Fibroblast of lung (primary cell): ENCODE results near the gene MED20. TPM values are rescaled to one million over a fixed set of nuclear protein-coding genes. Genes with fewer than 3 reads are reported as not detected.
A peak's percentile ranks its signal among the peaks of the same experiment; 100 is the strongest.

Experiments
- DNase-seq, 2 donors: peaks; one replicate each; pipeline versions ENCODE4 v3.0.0 to v3.0.0-alpha.2; 2010; ENCODE audit warnings: low read depth in 2 of 2
- H2AFZ ChIP-seq: 2 replicates; pipeline ENCODE4 v1.5.1; 2012; ENCODE audit warnings: low read length, control low read depth, inconsistent platforms
- H3K27ac ChIP-seq: 2 replicates; pipeline ENCODE4 v1.5.1; 2011; ENCODE audit warnings: low read length, control low read depth; ENCODE audit not compliant: insufficient read depth
- H3K27me3 ChIP-seq: 2 replicates; pipeline ENCODE4 v1.5.1; 2011; ENCODE audit warnings: mild to moderate bottlenecking, low read length; ENCODE audit not compliant: control insufficient read depth, insufficient read depth
- H3K36me3 ChIP-seq: 2 replicates; pipeline ENCODE4 v1.5.1; 2011; ENCODE audit warnings: low read length; ENCODE audit not compliant: control insufficient read depth, insufficient read depth
- H3K4me1 ChIP-seq: 2 replicates; pipeline ENCODE4 v1.5.1; 2011; ENCODE audit warnings: low read length; ENCODE audit not compliant: control insufficient read depth, insufficient read depth; ENCODE audit errors: extremely low read depth
- H3K4me2 ChIP-seq: 2 replicates; pipeline ENCODE4 v1.5.1; 2011; ENCODE audit warnings: low read length, control low read depth; ENCODE audit not compliant: insufficient read depth; ENCODE audit errors: extremely low read depth
- H3K4me3 ChIP-seq, 4 experiments: fragments of 200-600 bp in 1 of 4; sonication (generic) in 1 of 4; replicated peaks in 1 of 4; 2 replicates each; pipeline ENCODE4 v1.5.1; 2011 to 2016; ENCODE audit warnings: low read length in 4 of 4, low read depth in 3 of 4, mild to moderate bottlenecking in 3 of 4, control low read depth in 2 of 4, inconsistent platforms in 1 of 4, mixed read lengths in 1 of 4; ENCODE audit not compliant: insufficient read depth in 1 of 4; ENCODE audit errors: control extremely low read depth in 1 of 4
- H3K79me2 ChIP-seq: 2 replicates; pipeline ENCODE4 v1.5.1; 2012; ENCODE audit warnings: mild to moderate bottlenecking, low read length, inconsistent platforms; ENCODE audit not compliant: control insufficient read depth, insufficient read depth
- H3K9ac ChIP-seq: 2 replicates; pipeline ENCODE4 v1.5.1; 2011; ENCODE audit warnings: mild to moderate bottlenecking, low read length, control low read depth; ENCODE audit not compliant: insufficient read depth
- H3K9me3 ChIP-seq: 2 replicates; pipeline ENCODE4 v1.5.1; 2012; ENCODE audit warnings: low read depth, low read length; ENCODE audit not compliant: control insufficient read depth, insufficient read depth
- H4K20me1 ChIP-seq: 2 replicates; pipeline ENCODE4 v1.5.1; 2011; ENCODE audit warnings: low read length; ENCODE audit not compliant: control insufficient read depth, insufficient read depth; ENCODE audit errors: extremely low read depth
- EZH2 ChIP-seq: IDR thresholded peaks from 2 replicates; pipeline ENCODE4 v1.5.1; 2012; ENCODE audit warnings: low read length, control low read depth, mild to moderate bottlenecking; ENCODE audit errors: missing control alignments
- polyA plus RNA-seq, 2 donors: library from polyadenylated mRNA; depleted of rRNA in 1 of 2; stranded (reverse) in 1 of 2; unstranded in 1 of 2; fragments of >200 nt; gene quantifications; 2 replicates each; pipeline ENCODE4 v1.2.1, GENCODE V29; 2011 to 2012; ENCODE audit warnings: missing spikeins in 1 of 2
- total RNA-seq: library from RNA; depleted of rRNA; stranded (reverse); fragments of >200 nt; gene quantifications from 2 replicates; pipeline ENCODE4 v1.2.1, GENCODE V29; 2014
- TF ChIP-seq, protein P1 (sequence below), 2 donors: IDR thresholded peaks in 1 of 2; conservative IDR thresholded peaks in 1 of 2; 1 replicate in 1 of 2; 2 replicates in 1 of 2; pipeline ENCODE4 v1.5.1; 2011 to 2012; ENCODE audit warnings: low read length in 2 of 2, control low read depth in 1 of 2, inconsistent platforms in 1 of 2, low read depth in 1 of 2, mild to moderate bottlenecking in 1 of 2

Gene MED20
- total and polyA plus RNA-seq, 2 donors (not counting 1 experiment from before 2014, with no cell fraction given), result 27.7 to 38.6 TPM

DNA sequence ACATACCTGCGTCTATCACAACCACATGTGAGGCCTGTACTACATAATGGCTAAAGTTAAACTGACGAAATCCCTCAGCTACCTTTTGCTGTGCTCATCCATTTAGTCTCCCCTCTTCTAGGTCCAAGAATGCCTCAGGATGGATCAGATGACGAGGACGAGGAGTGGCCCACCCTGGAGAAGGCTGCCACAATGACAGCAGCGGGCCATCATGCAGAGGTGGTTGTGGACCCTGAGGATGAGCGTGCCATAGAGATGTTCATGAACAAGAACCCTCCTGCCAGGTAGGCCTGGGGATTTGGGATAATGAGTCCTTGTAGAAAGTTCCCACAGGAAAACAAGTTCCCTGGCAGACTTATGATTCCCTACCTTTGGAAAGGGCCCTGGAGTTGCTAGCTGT is 6.3 kb upstream of the MED20 start:
- Histone ChIP-seq H3K4me1 (peaks cover 9% of the 10 kb centered on the region), H3K4me3 (no peak overlapping the region), H3K27ac (no peak overlapping the region), H4K20me1 (no peaks in the 10 kb centered on the region), H3K9ac (no peak overlapping the region), H3K36me3 (peaks cover 21% of the 10 kb centered on the region), H3K79me2 (peaks cover 37% of the 10 kb centered on the region), H2AFZ (no peak overlapping the region), H3K4me2 (no peak overlapping the region), H3K9me3 (no peaks in the 10 kb centered on the region), H3K27me3 (no peaks in the 10 kb centered on the region)
- no peak for DNase-seq
- TF ChIP-seq EZH2, result no peak
- TF ChIP-seq, protein P1, sequence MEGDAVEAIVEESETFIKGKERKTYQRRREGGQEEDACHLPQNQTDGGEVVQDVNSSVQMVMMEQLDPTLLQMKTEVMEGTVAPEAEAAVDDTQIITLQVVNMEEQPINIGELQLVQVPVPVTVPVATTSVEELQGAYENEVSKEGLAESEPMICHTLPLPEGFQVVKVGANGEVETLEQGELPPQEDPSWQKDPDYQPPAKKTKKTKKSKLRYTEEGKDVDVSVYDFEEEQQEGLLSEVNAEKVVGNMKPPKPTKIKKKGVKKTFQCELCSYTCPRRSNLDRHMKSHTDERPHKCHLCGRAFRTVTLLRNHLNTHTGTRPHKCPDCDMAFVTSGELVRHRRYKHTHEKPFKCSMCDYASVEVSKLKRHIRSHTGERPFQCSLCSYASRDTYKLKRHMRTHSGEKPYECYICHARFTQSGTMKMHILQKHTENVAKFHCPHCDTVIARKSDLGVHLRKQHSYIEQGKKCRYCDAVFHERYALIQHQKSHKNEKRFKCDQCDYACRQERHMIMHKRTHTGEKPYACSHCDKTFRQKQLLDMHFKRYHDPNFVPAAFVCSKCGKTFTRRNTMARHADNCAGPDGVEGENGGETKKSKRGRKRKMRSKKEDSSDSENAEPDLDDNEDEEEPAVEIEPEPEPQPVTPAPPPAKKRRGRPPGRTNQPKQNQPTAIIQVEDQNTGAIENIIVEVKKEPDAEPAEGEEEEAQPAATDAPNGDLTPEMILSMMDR (conservative IDR thresholded peaks at IDR 0.05 in 1 of 2, IDR thresholded peaks at IDR 0.05 in 1 of 2; ENCODE audit: low read depth in 1 of 2, low read length in 2 of 2), result no peak

DNA sequence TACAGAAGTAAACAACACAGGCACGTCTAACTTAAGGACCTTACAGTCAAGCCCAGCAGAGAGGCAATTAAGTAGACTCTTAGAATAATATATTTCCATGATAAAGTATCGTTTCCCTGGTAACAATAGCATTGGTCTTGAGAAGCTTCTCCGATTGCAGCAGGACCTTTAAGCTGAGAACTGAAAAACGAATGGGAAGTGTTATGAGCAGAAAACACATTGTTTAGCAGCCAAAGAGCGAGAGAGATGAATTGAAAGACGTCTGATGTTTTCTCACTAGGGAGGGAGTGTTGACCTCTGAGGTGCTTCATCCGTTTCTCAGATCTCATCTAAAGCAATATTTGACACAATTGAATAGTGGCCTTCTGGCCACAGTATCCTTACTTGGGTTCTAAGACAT is 1.2 kb upstream of the MED20 start:
- H4K20me1 ChIP-seq, result no peaks in the 10 kb centered on the region
- H3K9me3 ChIP-seq, result no peaks in the 10 kb centered on the region
- no peak for TF ChIP-seq EZH2
- TF ChIP-seq, protein P1 (conservative IDR thresholded peaks at IDR 0.05 in 1 of 2, IDR thresholded peaks at IDR 0.05 in 1 of 2; ENCODE audit: low read depth in 1 of 2, low read length in 2 of 2), result no peak
- H3K4me1 ChIP-seq, result peaks cover 20% of the 10 kb centered on the region
- H3K79me2 ChIP-seq, result peaks cover 64% of the 10 kb centered on the region
- H3K27ac ChIP-seq, result peak overlapping the region; percentile 99
- H3K36me3 ChIP-seq, result peaks cover 4% of the 10 kb centered on the region
- H3K4me2 ChIP-seq, result peak overlapping the region; percentile 90
- peak overlapping the region; percentile 99 for H3K9ac ChIP-seq
- peak overlapping the region; percentile 80 to 98 (median 94) for H3K4me3 ChIP-seq
- no peak overlapping the region for H2AFZ ChIP-seq
- DNase-seq, result no peak
- no peaks in the 10 kb centered on the region for H3K27me3 ChIP-seq

DNA sequence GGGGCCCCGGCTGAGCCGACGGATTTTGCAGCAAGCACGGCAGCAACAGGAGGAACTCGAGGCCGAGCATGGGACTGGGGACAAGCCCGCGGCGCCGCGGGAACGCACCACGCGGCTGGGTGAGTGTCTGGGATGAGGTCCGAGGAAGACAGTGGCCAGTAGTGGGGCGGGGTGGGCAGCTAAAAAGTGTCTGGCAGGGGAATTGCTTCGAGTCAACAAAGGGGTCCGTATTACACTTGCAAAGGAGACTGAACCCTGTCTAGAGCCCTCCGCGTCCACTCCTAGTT is 716 bp upstream of the MED20 start:
- H3K27me3 ChIP-seq, result no peaks in the 10 kb centered on the region
- H2AFZ ChIP-seq, result peak overlapping the region; percentile 61
- peak overlapping the region; percentile 80 to 98 (median 94) for H3K4me3 ChIP-seq
- H4K20me1 ChIP-seq, result no peaks in the 10 kb centered on the region
- H3K4me2 ChIP-seq, result peak overlapping the region; percentile 90
- H3K36me3 ChIP-seq, result peaks cover 4% of the 10 kb centered on the region
- TF ChIP-seq, protein P1 (conservative IDR thresholded peaks at IDR 0.05 in 1 of 2, IDR thresholded peaks at IDR 0.05 in 1 of 2; ENCODE audit: low read depth in 1 of 2, low read length in 2 of 2), result no peak
- no peak for TF ChIP-seq EZH2
- peaks cover 65% of the 10 kb centered on the region for H3K79me2 ChIP-seq
- DNase-seq, result no peak
- no peaks in the 10 kb centered on the region for H3K9me3 ChIP-seq
- H3K27ac ChIP-seq, result peak overlapping the region; percentile 99
- H3K4me1 ChIP-seq, result peaks cover 21% of the 10 kb centered on the region
- H3K9ac ChIP-seq, result peak overlapping the region; percentile 99
